Activated CD8-positive, alpha-beta memory T cell treated with anti-CD3 and anti-CD28 coated beads, Interleukin-2, amount 50 U/mL, for 24 hours (primary cell): ENCODE data around the gene CAMK2N2.
"Not testable (repeated sequence)": the region's sequence is repeated elsewhere in the genome, so short reads cannot be mapped to it uniquely, and the experiment has no call there.

Experiments used
- DNase-seq: peaks from one replicate; pipeline ENCODE4 v3.0.0-alpha.2; 2020; ENCODE audit errors: extremely low read depth

The CAMK2N2 gene

GRCh38 chr3:184272269-184272668, 10.9 kb upstream of the CAMK2N2 start:
- no peak for DNase-seq

GRCh38 chr3:184267249-184267648, 5.9 kb upstream of the CAMK2N2 start:
- DNase-seq: not testable (repeated sequence)

GRCh38 chr3:184262764-184263179, 1.4 kb upstream of the CAMK2N2 start:
- no peak for DNase-seq

GRCh38 chr3:184261854-184262763, 756 bp upstream of the CAMK2N2 start:
- DNase-seq: no peak

- DNase-seq: no peak
These were observed 556 bp downstream of the CAMK2N2 start for GRCh38 chr3:184260724-184261269.

GRCh38 chr3:184259878-184260723, 1.3 kb downstream of the CAMK2N2 start:
- DNase-seq: no peak

- no peak for DNase-seq
These were observed 1.9 kb downstream of the CAMK2N2 start for GRCh38 chr3:184259396-184259877.

GRCh38 chr3:184258926-184259325, 2.4 kb downstream of the CAMK2N2 start:
- no peak for DNase-seq

- no peak for DNase-seq
These were observed 4.1 kb downstream of the CAMK2N2 start for GRCh38 chr3:184257083-184257915.

GRCh38 chr3:184255291-184256039, 5.9 kb downstream of the CAMK2N2 start:
- DNase-seq: no peak

- DNase-seq: peak; percentile 82
These were observed 11.1 kb downstream of the CAMK2N2 start for GRCh38 chr3:184250167-184250828.

- peak; percentile 87 for DNase-seq
These were observed 11.8 kb downstream of the CAMK2N2 start, which contains the start of gene EEF1AKMT4 for GRCh38 chr3:184249412-184250166. Gene EEF1AKMT4 (plus strand): TSS chr3:184249672. CDS start chr3:184249695, 23 bp downstream.

GRCh38 chr3:184248454-184249411, 12.6 kb downstream of the CAMK2N2 start, which contains the start of gene ALG3:
Gene ALG3 (minus strand): TSS chr3:184248962. CDS start chr3:184248940, 22 bp downstream.
- peak; percentile 66 for DNase-seq

GRCh38 chr3:184242297-184242685, 19.1 kb downstream of the CAMK2N2 start:
- no peak for DNase-seq

- DNase-seq: no peak
These were observed 19.7 kb downstream of the CAMK2N2 start for GRCh38 chr3:184241447-184242296.

- DNase-seq: no peak
These were observed 20.3 kb downstream of the CAMK2N2 start for GRCh38 chr3:184241141-184241446.
